Progenitor cell of endocrine pancreas (in vitro differentiated cells): ENCODE results near the gene SYCE1. TPM values are rescaled to one million over a fixed set of nuclear protein-coding genes. Genes with fewer than 3 reads are reported as not detected.

Experiments
- DNase-seq: peaks from one replicate; pipeline ENCODE4 v3.0.0; 2021; ENCODE audit warnings: low spot score; ENCODE audit not compliant: unreplicated experiment
- H3K27ac Mint-ChIP-seq: 2 replicates; pipeline ENCODE4 v1.8.0; 2021; ENCODE audit warnings: mild to moderate bottlenecking, moderate library complexity, mixed read lengths
- H3K27me3 Mint-ChIP-seq: 2 replicates; pipeline ENCODE4 v1.8.0; 2021; ENCODE audit warnings: mixed read lengths
- H3K36me3 Mint-ChIP-seq: 2 replicates; pipeline ENCODE4 v1.8.0; 2022; ENCODE audit warnings: mixed read lengths; ENCODE audit not compliant: insufficient read depth
- H3K4me1 Mint-ChIP-seq: 2 replicates; pipeline ENCODE4 v1.8.0; 2021; ENCODE audit warnings: low read depth, mixed read lengths
- H3K4me3 Mint-ChIP-seq: 2 replicates; pipeline ENCODE4 v1.8.0; 2021; ENCODE audit warnings: low read depth, mild to moderate bottlenecking, moderate library complexity, mixed read lengths
- H3K9me3 Mint-ChIP-seq: 2 replicates; pipeline ENCODE4 v1.8.0; 2021; ENCODE audit warnings: low read depth, mixed read lengths
- total RNA-seq: library from RNA; stranded (reverse); gene quantifications from 2 replicates; pipeline ENCODE4 v1.2.1, GENCODE V29; 2021
- TF ChIP-seq, protein P1 (sequence below): fragments of 200-600 bp; sonication (generic); IDR thresholded peaks from one replicate; pipeline ENCODE4 v1.5.0; 2021; ENCODE audit warnings: antibody characterized with exemption, mild to moderate bottlenecking; ENCODE audit not compliant: unreplicated experiment

Gene SYCE1
- total RNA-seq, 1 donor from 2014 or later: not detected

DNA sequence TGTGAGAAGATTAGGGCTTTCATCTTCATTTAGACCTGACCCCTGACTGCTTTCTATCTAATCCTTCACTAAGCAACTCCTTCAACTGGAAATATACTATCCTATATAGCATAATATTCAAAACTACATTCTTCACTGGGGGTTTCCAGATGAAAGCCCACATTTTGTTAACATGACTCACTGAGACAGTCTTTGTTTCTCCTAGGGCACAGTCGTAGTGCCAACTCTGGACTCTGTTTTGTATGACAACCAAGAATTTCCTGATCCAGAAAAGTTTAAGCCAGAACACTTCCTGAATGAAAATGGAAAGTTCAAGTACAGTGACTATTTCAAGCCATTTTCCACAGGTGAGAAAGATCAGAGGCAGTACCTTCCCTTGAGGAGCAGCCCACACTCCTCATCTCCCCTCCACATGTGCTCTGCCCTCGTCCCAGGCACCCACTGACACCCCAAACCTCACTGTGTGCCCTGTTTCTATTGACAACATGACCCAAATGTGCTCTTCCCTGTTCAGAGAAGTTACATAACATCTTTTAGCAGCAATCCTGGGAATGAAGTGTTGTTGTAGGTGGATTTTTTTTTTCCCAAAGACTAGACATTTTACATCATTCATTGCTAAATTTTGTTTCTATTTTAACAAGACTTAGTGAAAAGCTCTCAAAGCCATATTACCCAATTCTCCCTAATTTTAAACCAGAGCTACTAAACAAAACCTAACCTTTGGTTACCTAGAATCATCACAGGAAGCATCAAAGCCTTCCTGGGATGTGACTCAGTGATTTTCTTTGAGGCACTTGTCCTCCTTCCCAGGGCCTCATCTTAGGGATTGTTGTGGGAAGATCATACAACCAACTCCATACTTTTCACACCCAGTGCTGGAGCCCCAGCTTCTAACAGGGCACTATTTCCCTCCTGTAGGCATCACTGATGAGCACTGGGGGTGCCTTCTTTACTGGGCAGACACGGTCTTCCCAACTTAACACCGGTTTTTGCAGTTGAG lies 27.5 kb downstream of the SYCE1 start:
- DNase-seq: no peak
- H3K4me1 Mint-ChIP-seq: no peaks in the 10 kb centered on the region
- no peak overlapping the region for H3K4me3 Mint-ChIP-seq
- peaks cover 40% of the 10 kb centered on the region for H3K9me3 Mint-ChIP-seq
- TF ChIP-seq, protein P1, sequence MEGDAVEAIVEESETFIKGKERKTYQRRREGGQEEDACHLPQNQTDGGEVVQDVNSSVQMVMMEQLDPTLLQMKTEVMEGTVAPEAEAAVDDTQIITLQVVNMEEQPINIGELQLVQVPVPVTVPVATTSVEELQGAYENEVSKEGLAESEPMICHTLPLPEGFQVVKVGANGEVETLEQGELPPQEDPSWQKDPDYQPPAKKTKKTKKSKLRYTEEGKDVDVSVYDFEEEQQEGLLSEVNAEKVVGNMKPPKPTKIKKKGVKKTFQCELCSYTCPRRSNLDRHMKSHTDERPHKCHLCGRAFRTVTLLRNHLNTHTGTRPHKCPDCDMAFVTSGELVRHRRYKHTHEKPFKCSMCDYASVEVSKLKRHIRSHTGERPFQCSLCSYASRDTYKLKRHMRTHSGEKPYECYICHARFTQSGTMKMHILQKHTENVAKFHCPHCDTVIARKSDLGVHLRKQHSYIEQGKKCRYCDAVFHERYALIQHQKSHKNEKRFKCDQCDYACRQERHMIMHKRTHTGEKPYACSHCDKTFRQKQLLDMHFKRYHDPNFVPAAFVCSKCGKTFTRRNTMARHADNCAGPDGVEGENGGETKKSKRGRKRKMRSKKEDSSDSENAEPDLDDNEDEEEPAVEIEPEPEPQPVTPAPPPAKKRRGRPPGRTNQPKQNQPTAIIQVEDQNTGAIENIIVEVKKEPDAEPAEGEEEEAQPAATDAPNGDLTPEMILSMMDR: no peak
- H3K36me3 Mint-ChIP-seq: peaks cover 2% of the 10 kb centered on the region
- H3K27ac Mint-ChIP-seq: no peak overlapping the region
- no peaks in the 10 kb centered on the region for H3K27me3 Mint-ChIP-seq

GRCh38 chr10:133536198-133536597 lies 29.2 kb downstream of the SYCE1 start:
- H3K9me3 Mint-ChIP-seq: peaks cover 48% of the 10 kb centered on the region
- H3K27me3 Mint-ChIP-seq: no peaks in the 10 kb centered on the region
- H3K4me3 Mint-ChIP-seq: no peak overlapping the region
- H3K4me1 Mint-ChIP-seq: no peaks in the 10 kb centered on the region
- TF ChIP-seq, protein P1: no peak
- no peak for DNase-seq
- H3K36me3 Mint-ChIP-seq: peaks cover 3% of the 10 kb centered on the region
- H3K27ac Mint-ChIP-seq: no peak overlapping the region

- Mint-ChIP-seq H3K9me3 (peaks cover 53% of the 10 kb centered on the region), H3K4me1 (no peaks in the 10 kb centered on the region), H3K36me3 (peaks cover 5% of the 10 kb centered on the region), H3K27ac (no peak overlapping the region), H3K27me3 (no peaks in the 10 kb centered on the region), H3K4me3 (no peak overlapping the region)
- DNase-seq: no peak
- TF ChIP-seq, protein P1: no peak
Measured at GRCh38 chr10:133534417-133534816, 31.0 kb downstream of the SYCE1 start.

DNA sequence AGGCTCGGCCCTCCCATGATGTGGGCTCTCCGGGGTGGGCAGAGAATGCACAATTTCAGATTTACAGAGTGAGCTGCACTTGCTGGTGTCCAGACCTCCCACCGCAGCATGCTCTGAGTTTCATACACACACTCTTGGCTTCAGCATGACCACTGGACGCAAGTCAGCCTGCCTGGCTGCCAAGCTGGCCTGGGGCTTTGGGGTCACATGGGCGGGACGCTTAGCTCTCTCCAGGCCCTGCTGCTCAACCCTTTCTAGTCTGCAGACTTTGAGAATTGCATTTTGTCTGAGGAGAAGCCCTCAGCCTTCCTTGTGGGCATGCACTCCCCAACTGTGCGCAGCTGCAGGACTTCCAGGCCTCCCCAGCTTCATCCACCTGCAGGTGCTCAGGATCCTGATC lies 32.5 kb downstream of the SYCE1 start:
- DNase-seq: no peak
- H3K36me3 Mint-ChIP-seq: peaks cover 4% of the 10 kb centered on the region
- peaks cover 41% of the 10 kb centered on the region for H3K9me3 Mint-ChIP-seq
- TF ChIP-seq, protein P1: no peak
- H3K27ac Mint-ChIP-seq: no peak overlapping the region
- H3K4me1 Mint-ChIP-seq: no peaks in the 10 kb centered on the region
- no peaks in the 10 kb centered on the region for H3K27me3 Mint-ChIP-seq
- H3K4me3 Mint-ChIP-seq: no peak overlapping the region

DNA sequence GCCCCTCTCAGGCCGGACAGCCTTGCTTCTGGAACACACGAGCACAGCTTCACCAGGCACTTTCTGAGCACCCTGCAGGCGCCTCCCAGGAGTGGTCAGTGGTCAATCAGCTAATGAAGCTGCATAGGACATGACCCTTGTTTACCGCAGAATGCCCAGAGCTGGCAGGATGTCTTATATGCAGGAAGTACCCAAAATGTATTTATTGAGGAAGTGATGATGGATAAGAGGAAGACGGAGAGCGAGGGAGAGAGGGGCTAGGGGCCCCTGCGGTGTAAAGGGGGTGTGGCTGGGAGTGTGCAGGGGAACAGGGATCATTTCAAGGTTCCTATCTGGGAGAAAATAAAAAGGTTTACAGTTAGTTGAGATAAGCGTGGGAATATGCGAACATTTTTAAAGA lies 34.9 kb downstream of the SYCE1 start:
- Mint-ChIP-seq H3K27me3 (no peaks in the 10 kb centered on the region), H3K4me1 (no peaks in the 10 kb centered on the region), H3K9me3 (peaks cover 36% of the 10 kb centered on the region)

More for the DNA sequence above, 34.9 kb downstream of the SYCE1 start:
- TF ChIP-seq, protein P1: no peak
- no peak overlapping the region for H3K27ac Mint-ChIP-seq
- no peak overlapping the region for H3K4me3 Mint-ChIP-seq
- no peak for DNase-seq
- H3K36me3 Mint-ChIP-seq: peaks cover 3% of the 10 kb centered on the region
